Measurements from ENCODE around the gene TBC1D10A.

Gene TBC1D10A

GRCh38 chr22:30249049-30250038 is 77.4 kb downstream of the TBC1D10A start:
- no peak for TF ChIP-seq CTCF (IDR thresholded peaks at IDR 0.05; ENCODE audit: control extremely low read depth, extremely low read depth, low read depth, missing control alignments)
- ChIA-PET POLR2A (no interaction called here), CTCF (interaction anchor here (1.1 kb wide), 1 partner anchor 141 kb away, joined by 4 read pairs; no protein-coding TSS in a partner anchor)
- no peak for DNase-seq (ENCODE audit: extremely low spot score)

GRCh38 chr22:30248484-30248883 is 78.3 kb downstream of the TBC1D10A start:
- no peak for DNase-seq (ENCODE audit: extremely low spot score)
- CTCF ChIA-PET, result interaction anchor here (1.3 kb wide), 1 partner anchor 142 kb away, joined by 3 read pairs; no protein-coding TSS in a partner anchor
- no peak for TF ChIP-seq CTCF (IDR thresholded peaks at IDR 0.05; ENCODE audit: control extremely low read depth, extremely low read depth, low read depth, missing control alignments)
- POLR2A ChIA-PET, result no interaction called here

- POLR2A ChIA-PET, result no interaction called here
- TF ChIP-seq CTCF (IDR thresholded peaks at IDR 0.05; ENCODE audit: control extremely low read depth, extremely low read depth, low read depth, missing control alignments), result no peak
- CTCF ChIA-PET, result interaction anchor here (1.3 kb wide), 1 partner anchor 143 kb away, joined by 3 read pairs; no protein-coding TSS in a partner anchor
- no peak for DNase-seq (ENCODE audit: extremely low spot score)
Measured at GRCh38 chr22:30247974-30248373, 78.8 kb downstream of the TBC1D10A start.

GRCh38 chr22:30247561-30247960 is 79.2 kb downstream of the TBC1D10A start:
- CTCF ChIA-PET, result interaction anchor here (1.3 kb wide), 1 partner anchor 143 kb away, joined by 3 read pairs; no protein-coding TSS in a partner anchor
- TF ChIP-seq CTCF (IDR thresholded peaks at IDR 0.05; ENCODE audit: control extremely low read depth, extremely low read depth, low read depth, missing control alignments), result no peak
- POLR2A ChIA-PET, result no interaction called here
- no peak for DNase-seq (ENCODE audit: extremely low spot score)

- no peak for TF ChIP-seq CTCF (IDR thresholded peaks at IDR 0.05; ENCODE audit: control extremely low read depth, extremely low read depth, low read depth, missing control alignments)
- ChIA-PET POLR2A (no interaction called here), CTCF (interaction anchor here (1.1 kb wide), 1 partner anchor 16 kb away, joined by 4 read pairs; no protein-coding TSS in a partner anchor)
- no peak for DNase-seq (ENCODE audit: extremely low spot score)
Measured at GRCh38 chr22:30246814-30247376, 79.8 kb downstream of the TBC1D10A start.

- POLR2A ChIA-PET, result interaction anchor here (0.6 kb wide), 1 partner anchor 425 kb away, joined by 3 read pairs; no protein-coding TSS in a partner anchor
- TF ChIP-seq CTCF (IDR thresholded peaks at IDR 0.05; ENCODE audit: control extremely low read depth, extremely low read depth, low read depth, missing control alignments), result peak; percentile 11
- CTCF ChIA-PET, result interaction anchor here (1.1 to 1.2 kb wide), 2 partner anchors 17 to 18 kb away, joined by 3 to 4 read pairs; no protein-coding TSS in a partner anchor
- peak; percentile 76 for DNase-seq (ENCODE audit: extremely low spot score)
Measured at GRCh38 chr22:30245985-30246813, 80.5 kb downstream of the TBC1D10A start, which contains the start of gene LIF. Gene LIF, minus strand, starts transcription at chr22:30246759. Its CDS starts 64 bp downstream, at chr22:30246695.

Measured in GM10248 (cell line).